HCEC 1CT (cell line): ENCODE data around the gene IL1F10.
"Not testable (repeated sequence)": the region's sequence is repeated elsewhere in the genome, so short reads cannot be mapped to it uniquely, and the experiment has no call there.

Source experiments
- DNase-seq: peaks from one replicate; pipeline ENCODE4 v3.0.0-alpha.2; 2017

Gene IL1F10

GRCh38 chr2:113084249-113085000 lies 16.7 kb downstream of the IL1F10 start:
- DNase-seq, result peak; percentile 15

- no peak for DNase-seq
Measured at GRCh38 chr2:113085542-113085941, 17.8 kb downstream of the IL1F10 start.

- DNase-seq, result no peak
Measured at GRCh38 chr2:113088213-113088992, 20.6 kb downstream of the IL1F10 start.

- no peak for DNase-seq
Measured at GRCh38 chr2:113089916-113090315, 22.1 kb downstream of the IL1F10 start.

- DNase-seq, result no peak
Measured at GRCh38 chr2:113091231-113091896, 23.6 kb downstream of the IL1F10 start.

GRCh38 chr2:113092864-113093612 lies 25.3 kb downstream of the IL1F10 start:
- DNase-seq, result no peak

GRCh38 chr2:113093613-113093977 lies 25.8 kb downstream of the IL1F10 start:
- DNase-seq, result no peak

GRCh38 chr2:113096306-113096705 lies 28.5 kb downstream of the IL1F10 start:
- DNase-seq, result not testable (repeated sequence)

GRCh38 chr2:113096842-113097618 lies 29.3 kb downstream of the IL1F10 start:
- not testable (repeated sequence) for DNase-seq

GRCh38 chr2:113098041-113098440 lies 30.3 kb downstream of the IL1F10 start:
- no peak for DNase-seq

- no peak for DNase-seq
Measured at GRCh38 chr2:113098532-113098931, 30.8 kb downstream of the IL1F10 start.

GRCh38 chr2:113102133-113102532 lies 34.4 kb downstream of the IL1F10 start:
- DNase-seq, result no peak

GRCh38 chr2:113103277-113103676 lies 35.5 kb downstream of the IL1F10 start:
- DNase-seq, result no peak

- DNase-seq, result no peak
Measured at GRCh38 chr2:113104054-113104611, 36.4 kb downstream of the IL1F10 start.

GRCh38 chr2:113105047-113105785 lies 37.4 kb downstream of the IL1F10 start:
- peak; percentile 67 for DNase-seq

- DNase-seq, result no peak
Measured at GRCh38 chr2:113111121-113111520, 43.4 kb downstream of the IL1F10 start.

GRCh38 chr2:113111823-113112287 lies 44.1 kb downstream of the IL1F10 start:
- DNase-seq, result no peak

GRCh38 chr2:113112441-113112840 lies 44.7 kb downstream of the IL1F10 start:
- DNase-seq, result no peak

- DNase-seq, result no peak
Measured at GRCh38 chr2:113112871-113113270, 45.1 kb downstream of the IL1F10 start.

- DNase-seq, result no peak
Measured at GRCh38 chr2:113113807-113114206, 46.0 kb downstream of the IL1F10 start.
